Measurements from ENCODE around the gene FAM76B. TPM values are rescaled to one million over a fixed set of nuclear protein-coding genes. Genes with fewer than 3 reads are reported as not detected.

Gene FAM76B
- total RNA-seq, 4 donors from 2014 or later = 7.0 to 40.4 (median 31.2) TPM

DNA sequence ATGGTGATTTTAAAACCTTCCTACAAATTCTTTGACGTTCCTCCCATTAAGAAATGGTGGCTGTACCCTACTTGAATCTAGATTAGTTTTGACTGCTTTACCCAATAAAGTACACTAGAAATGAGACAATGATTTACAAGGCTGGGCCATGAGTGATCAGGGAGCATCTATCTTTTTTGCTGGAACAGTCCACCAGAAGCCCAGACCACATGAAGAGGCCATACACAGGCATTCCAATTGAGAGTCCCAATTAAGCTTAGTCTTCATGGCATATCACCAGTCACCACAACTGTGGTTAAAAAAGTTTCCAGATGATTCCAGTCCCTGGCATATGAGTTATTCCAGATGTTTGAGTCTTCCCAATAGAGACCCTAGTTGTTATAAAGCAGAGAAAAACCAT, 39.5 kb downstream of the FAM76B start:
- Histone ChIP-seq H3K9me3 (no peaks in the 10 kb centered on the region), H3K27ac (no peak overlapping the region), H3K27me3 (no peaks in the 10 kb centered on the region), H3K36me3 (no peaks in the 10 kb centered on the region), H3K4me3 (no peak overlapping the region), H3K4me1 (no peaks in the 10 kb centered on the region)
- 78 to 79% methylated on average over 1 of the region's 1 CpG for WGBS, 2 donors (ENCODE audit: low coverage in 1 of 2)
- TF ChIP-seq CTCF (IDR thresholded peaks at IDR 0.05) (no peak), POLR2AphosphoS5 (IDR thresholded peaks at IDR 0.05) (no peak), POLR2A (IDR thresholded peaks at IDR 0.05) (no peak), EP300 (IDR thresholded peaks at IDR 0.05; ENCODE audit: low read depth) (no peak)
- in situ Hi-C loops (cut with MboI; ENCODE audit: low pct_ligation_motif_present in 1 of 4, low pct_unique_long_range_greater_than_20kb in 1 of 4, low sequenced_read_pairs in 3 of 4) = no loop called here
- intact Hi-C loops (cut with DNase I; ENCODE audit: low total_unique reads) = no loop called here
- no peak for DNase-seq

- in situ Hi-C loops (cut with MboI; ENCODE audit: low pct_ligation_motif_present in 1 of 4, low pct_unique_long_range_greater_than_20kb in 1 of 4, low sequenced_read_pairs in 3 of 4) = no loop called here
These were observed 50.3 kb downstream of the FAM76B start for GRCh38 chr11:95739108-95739938.

GRCh38 chr11:95736809-95737208, 52.8 kb downstream of the FAM76B start:
- 67 to 93% methylated on average over 2 of the region's 2 CpGs for WGBS, 2 donors (ENCODE audit: low coverage in 1 of 2)
- Histone ChIP-seq H3K27me3 (no peaks in the 10 kb centered on the region), H3K4me1 (no peaks in the 10 kb centered on the region), H3K9me3 (no peaks in the 10 kb centered on the region), H3K36me3 (no peaks in the 10 kb centered on the region), H3K4me3 (no peak overlapping the region), H3K27ac (no peak overlapping the region)
- in situ Hi-C loops (cut with MboI; ENCODE audit: low pct_ligation_motif_present in 1 of 4, low pct_unique_long_range_greater_than_20kb in 1 of 4, low sequenced_read_pairs in 3 of 4) (no loop called here), intact Hi-C loops (cut with DNase I; ENCODE audit: low total_unique reads) (no loop called here)
- DNase-seq = no peak
- TF ChIP-seq POLR2AphosphoS5 (IDR thresholded peaks at IDR 0.05) (no peak), EP300 (IDR thresholded peaks at IDR 0.05; ENCODE audit: low read depth) (no peak)

More at GRCh38 chr11:95739108-95739938, 50.3 kb downstream of the FAM76B start:
- no peak overlapping the region for H3K4me3 ChIP-seq
- DNase-seq = no peak
- intact Hi-C loops (cut with DNase I; ENCODE audit: low total_unique reads) = no loop called here
- 17 to 83% methylated on average over 1 of the region's 1 CpG for WGBS, 2 donors (ENCODE audit: low coverage in 1 of 2)
- no peaks in the 10 kb centered on the region for H3K36me3 ChIP-seq
- H3K27ac ChIP-seq = no peak overlapping the region
- H3K4me1 ChIP-seq = no peaks in the 10 kb centered on the region
- no peaks in the 10 kb centered on the region for H3K27me3 ChIP-seq
- H3K9me3 ChIP-seq = no peaks in the 10 kb centered on the region
- TF ChIP-seq EP300 (IDR thresholded peaks at IDR 0.05; ENCODE audit: low read depth) (no peak), POLR2AphosphoS5 (IDR thresholded peaks at IDR 0.05) (no peak), POLR2A (IDR thresholded peaks at IDR 0.05) (no peak), CTCF (IDR thresholded peaks at IDR 0.05) (no peak)

GRCh38 chr11:95736355-95736754, 53.2 kb downstream of the FAM76B start:
- Histone ChIP-seq H3K36me3 (no peaks in the 10 kb centered on the region), H3K9me3 (no peaks in the 10 kb centered on the region), H3K4me3 (no peak overlapping the region), H3K27ac (no peak overlapping the region), H3K27me3 (no peaks in the 10 kb centered on the region), H3K4me1 (no peaks in the 10 kb centered on the region)
- no peak for DNase-seq
- TF ChIP-seq POLR2A (IDR thresholded peaks at IDR 0.05) (no peak), POLR2AphosphoS5 (IDR thresholded peaks at IDR 0.05) (no peak), EP300 (IDR thresholded peaks at IDR 0.05; ENCODE audit: low read depth) (no peak), CTCF (IDR thresholded peaks at IDR 0.05) (no peak)
- in situ Hi-C loops (cut with MboI; ENCODE audit: low pct_ligation_motif_present in 1 of 4, low pct_unique_long_range_greater_than_20kb in 1 of 4, low sequenced_read_pairs in 3 of 4) (no loop called here), intact Hi-C loops (cut with DNase I; ENCODE audit: low total_unique reads) (no loop called here)
- WGBS, 2 donors (ENCODE audit: low coverage in 1 of 2) = 50 to 61% methylated on average over 3 to 7 of the region's 7 CpGs

Data from transverse colon (tissue), 4 donors.